Uterus (tissue), 2 donors: ENCODE measurements around the gene TXNL4A.

Source experiments
- POLR2A ChIP-seq, 2 donors: fragments of 450-650 bp; IDR thresholded peaks; one replicate each; pipeline ENCODE4 v1.6.1; 2016; ENCODE audit warnings: antibody characterized with exemption in 2 of 2, mild to moderate bottlenecking in 1 of 2, moderate library complexity in 1 of 2
- TF ChIP-seq, protein P1 (sequence below), 4 experiments: fragments of 200-600 bp in 2 of 4; fragments of 450-650 bp in 2 of 4; sonication (generic) in 2 of 4; IDR thresholded peaks; one replicate each; pipeline ENCODE4 v1.5.1; 2016 to 2019; ENCODE audit warnings: antibody characterized with exemption in 4 of 4, mild to moderate bottlenecking in 2 of 4, moderate library complexity in 1 of 4

DNA sequence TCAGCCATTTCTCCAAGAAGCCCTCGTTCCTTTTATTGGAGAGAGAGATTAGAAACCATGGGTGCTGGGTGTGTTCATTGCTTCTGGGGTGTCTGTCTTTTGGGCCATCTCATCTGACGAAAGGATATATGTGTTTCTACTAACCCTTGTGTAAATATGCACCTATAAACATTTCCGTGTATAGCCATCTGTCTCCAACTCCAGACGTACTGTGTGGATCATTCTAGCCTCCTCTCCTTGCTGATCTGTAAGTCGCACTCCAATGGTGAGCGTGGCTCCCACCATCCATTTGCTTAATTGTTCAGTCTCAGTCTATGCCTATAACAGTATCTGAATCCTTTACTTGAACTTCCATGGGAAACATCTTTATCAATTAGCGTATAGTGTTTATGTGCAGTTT is 47.6 kb upstream of the TXNL4A start:
- TF ChIP-seq, protein P1, sequence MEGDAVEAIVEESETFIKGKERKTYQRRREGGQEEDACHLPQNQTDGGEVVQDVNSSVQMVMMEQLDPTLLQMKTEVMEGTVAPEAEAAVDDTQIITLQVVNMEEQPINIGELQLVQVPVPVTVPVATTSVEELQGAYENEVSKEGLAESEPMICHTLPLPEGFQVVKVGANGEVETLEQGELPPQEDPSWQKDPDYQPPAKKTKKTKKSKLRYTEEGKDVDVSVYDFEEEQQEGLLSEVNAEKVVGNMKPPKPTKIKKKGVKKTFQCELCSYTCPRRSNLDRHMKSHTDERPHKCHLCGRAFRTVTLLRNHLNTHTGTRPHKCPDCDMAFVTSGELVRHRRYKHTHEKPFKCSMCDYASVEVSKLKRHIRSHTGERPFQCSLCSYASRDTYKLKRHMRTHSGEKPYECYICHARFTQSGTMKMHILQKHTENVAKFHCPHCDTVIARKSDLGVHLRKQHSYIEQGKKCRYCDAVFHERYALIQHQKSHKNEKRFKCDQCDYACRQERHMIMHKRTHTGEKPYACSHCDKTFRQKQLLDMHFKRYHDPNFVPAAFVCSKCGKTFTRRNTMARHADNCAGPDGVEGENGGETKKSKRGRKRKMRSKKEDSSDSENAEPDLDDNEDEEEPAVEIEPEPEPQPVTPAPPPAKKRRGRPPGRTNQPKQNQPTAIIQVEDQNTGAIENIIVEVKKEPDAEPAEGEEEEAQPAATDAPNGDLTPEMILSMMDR (IDR thresholded peaks at IDR 0.05) = no peak
- no peak for TF ChIP-seq POLR2A (IDR thresholded peaks at IDR 0.05)
